ENCODE data around the gene KCNA10.

The KCNA10 gene

GRCh38 chr1:110506541-110506940, 12.4 kb downstream of the KCNA10 start:
- CTCF ChIA-PET: interaction anchor here (1.6 kb wide), 1 partner anchor 11 kb away, joined by 3 read pairs; no protein-coding TSS in a partner anchor
- H3K27ac ChIP-seq: no peak overlapping the region
- TF ChIP-seq CTCF (conservative IDR thresholded peaks at IDR 0.05; ENCODE audit: low read depth): no peak
- POLR2A ChIA-PET (ENCODE audit: low non-redundant PET): no interaction called here
- no peak for DNase-seq (ENCODE audit: low spot score)

GRCh38 chr1:110505596-110505995, 13.4 kb downstream of the KCNA10 start:
- no peak overlapping the region for H3K27ac ChIP-seq
- CTCF ChIA-PET: no interaction called here
- TF ChIP-seq CTCF (conservative IDR thresholded peaks at IDR 0.05; ENCODE audit: low read depth): no peak
- POLR2A ChIA-PET (ENCODE audit: low non-redundant PET): no interaction called here
- DNase-seq (ENCODE audit: low spot score): no peak

- ChIA-PET CTCF (interaction anchor here (1.0 kb wide), 1 partner anchor 8 kb away, joined by 4 read pairs; no protein-coding TSS in a partner anchor), POLR2A (ENCODE audit: low non-redundant PET) (no interaction called here)
- DNase-seq (ENCODE audit: low spot score): no peak
- no peak for TF ChIP-seq CTCF (conservative IDR thresholded peaks at IDR 0.05; ENCODE audit: low read depth)
- no peak overlapping the region for H3K27ac ChIP-seq
Observed at GRCh38 chr1:110504226-110504625, 14.7 kb downstream of the KCNA10 start.

GRCh38 chr1:110503471-110503870, 15.5 kb downstream of the KCNA10 start:
- POLR2A ChIA-PET (ENCODE audit: low non-redundant PET): no interaction called here
- no peak for DNase-seq (ENCODE audit: low spot score)
- H3K27ac ChIP-seq: no peak overlapping the region
- CTCF ChIA-PET: interaction anchor here (1.0 kb wide), 1 partner anchor 7 kb away, joined by 4 read pairs; no protein-coding TSS in a partner anchor
- TF ChIP-seq CTCF (conservative IDR thresholded peaks at IDR 0.05; ENCODE audit: low read depth): no peak

- DNase-seq (ENCODE audit: low spot score): no peak
- ChIA-PET POLR2A (ENCODE audit: low non-redundant PET) (no interaction called here), CTCF (interaction anchor here (0.7 kb wide), 1 partner anchor 264 kb away, joined by 5 read pairs; no protein-coding TSS in a partner anchor)
- TF ChIP-seq CTCF (conservative IDR thresholded peaks at IDR 0.05; ENCODE audit: low read depth): no peak
- H3K27ac ChIP-seq: no peak overlapping the region
Observed at GRCh38 chr1:110502402-110503151, 16.4 kb downstream of the KCNA10 start.

GRCh38 chr1:110501488-110502132, 17.4 kb downstream of the KCNA10 start:
- no peak for DNase-seq (ENCODE audit: low spot score)
- ChIA-PET POLR2A (ENCODE audit: low non-redundant PET) (no interaction called here), CTCF (interaction anchor here (0.6 to 0.7 kb wide), 2 partner anchors 68 to 265 kb away, joined by 5 read pairs; no protein-coding TSS in a partner anchor)
- TF ChIP-seq CTCF (conservative IDR thresholded peaks at IDR 0.05; ENCODE audit: low read depth): no peak
- no peak overlapping the region for H3K27ac ChIP-seq
